Activated naive CD8-positive, alpha-beta T cell treated with anti-CD3 and anti-CD28 coated beads, Interleukin-2, amount 10 ng/mL, durations not matched to agents 7 days and 5 days (primary cell): Measurements from ENCODE around the gene USP13. TPM values are rescaled to one million over a fixed set of nuclear protein-coding genes. Genes with fewer than 3 reads are reported as not detected.
"Not testable (repeated sequence)": the region's sequence is repeated elsewhere in the genome, so short reads cannot be mapped to it uniquely, and the experiment has no call there.

Experiments
- ATAC-seq: fragments of 150-1000 bp; cut with Tn5 transposase; one replicate; pipeline ENCODE4 v1.10.0; 2021; ENCODE audit warnings: low read depth, moderate library complexity
- POLR2A ChIA-PET: fragments of 350-600 bp; sonication (Branson Sonifier 250); formaldehyde crosslinking; loops from one replicate; lab custom pipeline; 2021; ENCODE audit warnings: antibody characterized with exemption; lab: Charles Lee
- DNase-seq: peaks from one replicate; pipeline ENCODE4 v3.0.0; 2021
- H3K27ac Mint-ChIP-seq: one replicate; pipeline ENCODE4 v1.8.0; 2022; ENCODE audit warnings: mild to moderate bottlenecking, mixed read lengths
- H3K27me3 Mint-ChIP-seq: one replicate; pipeline ENCODE4 v1.8.0; 2022; ENCODE audit warnings: mild to moderate bottlenecking, moderate library complexity, mixed read lengths
- H3K36me3 Mint-ChIP-seq: one replicate; pipeline ENCODE4 v1.8.0; 2021; ENCODE audit warnings: mild to moderate bottlenecking, mixed read lengths
- H3K4me1 Mint-ChIP-seq: one replicate; pipeline ENCODE4 v1.8.0; 2021; ENCODE audit warnings: mixed read lengths
- H3K4me3 Mint-ChIP-seq: one replicate; pipeline ENCODE4 v1.8.0; 2022; ENCODE audit warnings: mild to moderate bottlenecking, moderate library complexity, mixed read lengths
- H3K9me3 Mint-ChIP-seq: one replicate; pipeline ENCODE4 v1.8.0; 2021; ENCODE audit warnings: mixed read lengths
- total RNA-seq, 2 experiments: library from RNA; stranded (reverse); gene quantifications; one replicate each; pipeline ENCODE4 v1.2.3, GENCODE V29; 2021

Gene USP13
- total RNA-seq, 2 experiments from 2014 or later: 7.1 to 8.4 TPM

- Mint-ChIP-seq H3K36me3 (peaks cover 10% of the 10 kb centered on the region), H3K27me3 (no peaks in the 10 kb centered on the region), H3K4me1 (peaks cover 11% of the 10 kb centered on the region), H3K9me3 (no peaks in the 10 kb centered on the region), H3K4me3 (no peak overlapping the region), H3K27ac (no peak overlapping the region)
- DNase-seq (no peak), ATAC-seq (no peak)
- POLR2A ChIA-PET: no interaction called here
These were observed 119.0 kb downstream of the USP13 start for GRCh38 chr3:179771797-179772196.

DNA sequence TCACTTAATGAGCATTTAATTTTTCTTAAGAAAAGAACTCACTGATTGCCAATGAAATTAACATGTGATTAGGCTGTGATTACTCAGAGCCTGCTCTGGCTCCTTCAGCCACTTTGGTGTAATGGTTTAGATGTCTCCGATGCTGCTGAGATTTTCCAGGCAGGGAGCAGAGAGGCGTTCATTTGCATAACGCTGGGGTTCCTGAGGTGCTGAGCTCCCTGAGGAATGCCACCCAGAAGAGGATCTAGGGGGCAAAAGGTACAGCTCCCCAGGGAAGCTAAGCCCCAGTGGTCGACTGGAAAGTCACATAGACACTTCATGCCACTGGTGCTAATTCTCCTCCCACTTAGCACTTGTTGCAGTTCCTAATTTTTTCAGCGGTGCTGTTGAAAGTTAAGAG, 119.5 kb downstream of the USP13 start:
- H3K27me3 Mint-ChIP-seq: no peaks in the 10 kb centered on the region
- POLR2A ChIA-PET: no interaction called here
- no peak for ATAC-seq
- H3K4me3 Mint-ChIP-seq: no peak overlapping the region
- no peaks in the 10 kb centered on the region for H3K9me3 Mint-ChIP-seq
- H3K4me1 Mint-ChIP-seq: peaks cover 11% of the 10 kb centered on the region
- H3K36me3 Mint-ChIP-seq: peaks cover 7% of the 10 kb centered on the region
- H3K27ac Mint-ChIP-seq: no peak overlapping the region
- no peak for DNase-seq

DNA sequence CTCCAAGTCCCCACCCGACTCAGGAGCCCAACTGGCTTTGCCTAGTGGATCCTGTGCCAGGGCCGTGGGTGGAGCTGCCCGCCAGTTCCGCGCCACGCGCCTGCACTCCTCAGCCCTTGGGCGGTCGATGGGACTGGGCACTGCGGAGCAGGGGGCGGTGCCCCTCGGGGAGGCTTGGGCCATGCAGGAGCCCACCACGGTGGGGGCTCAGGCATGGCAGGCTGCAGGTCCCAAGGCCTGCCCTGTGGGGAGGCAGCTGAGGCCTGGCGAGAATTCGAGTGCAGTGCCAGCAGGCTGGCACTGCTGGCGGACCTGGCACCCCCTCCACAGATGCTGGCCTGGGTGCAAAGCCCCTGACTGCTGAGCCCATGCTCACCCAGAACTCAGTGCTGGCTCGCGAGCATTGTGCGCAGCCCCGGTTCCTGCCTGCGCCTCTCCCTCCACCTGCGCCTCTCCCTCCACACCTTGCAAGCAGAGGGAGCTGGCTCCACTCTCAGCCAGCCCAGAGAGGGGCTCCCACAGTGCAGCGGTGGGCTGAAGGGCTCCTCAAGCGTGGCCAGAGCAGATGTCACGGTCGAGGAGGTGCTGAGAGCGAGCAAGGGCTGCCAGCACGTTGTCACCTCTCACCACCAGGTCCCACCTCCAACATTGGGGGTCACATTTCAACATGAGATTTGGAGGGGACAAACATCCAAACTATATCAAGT, 122.7 kb downstream of the USP13 start:
- POLR2A ChIA-PET: no interaction called here
- peaks cover 7% of the 10 kb centered on the region for H3K36me3 Mint-ChIP-seq
- H3K27ac Mint-ChIP-seq: no peak overlapping the region

GRCh38 chr3:179782841-179783240, 130.0 kb downstream of the USP13 start:
- H3K4me3 Mint-ChIP-seq, POLR2A ChIA-PET, H3K36me3 Mint-ChIP-seq, DNase-seq, H3K4me1 Mint-ChIP-seq, H3K27ac Mint-ChIP-seq, H3K9me3 Mint-ChIP-seq, H3K27me3 Mint-ChIP-seq, ATAC-seq: not testable (repeated sequence)

More for the DNA sequence above, 122.7 kb downstream of the USP13 start:
- DNase-seq (no peak), ATAC-seq (no peak)
- Mint-ChIP-seq H3K27me3 (no peaks in the 10 kb centered on the region), H3K4me3 (no peak overlapping the region), H3K4me1 (peaks cover 5% of the 10 kb centered on the region), H3K9me3 (peaks cover 3% of the 10 kb centered on the region)

DNA sequence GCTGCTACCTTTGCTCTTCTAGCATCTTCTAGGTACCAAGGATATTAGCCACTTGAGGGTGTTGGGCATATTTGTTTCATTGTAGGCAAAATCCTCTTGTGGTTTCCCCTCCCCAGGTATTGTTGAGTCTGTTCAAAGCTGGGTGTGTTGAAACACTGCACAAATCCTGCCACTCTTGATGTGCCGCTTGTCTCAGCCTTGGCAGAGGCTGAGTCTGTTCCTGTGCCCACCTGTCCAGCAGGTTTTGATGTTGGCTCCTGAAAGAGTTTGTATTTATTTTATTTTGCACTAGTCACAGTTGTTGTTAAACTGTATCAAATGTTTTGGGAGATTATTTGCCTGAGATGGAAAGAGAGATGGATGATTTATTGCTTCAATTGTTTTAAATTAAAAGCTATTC, 136.2 kb downstream of the USP13 start:
- Mint-ChIP-seq H3K27me3 (no peaks in the 10 kb centered on the region), H3K4me3 (no peak overlapping the region), H3K36me3 (no peaks in the 10 kb centered on the region), H3K9me3 (no peaks in the 10 kb centered on the region), H3K4me1 (no peaks in the 10 kb centered on the region), H3K27ac (no peak overlapping the region)
- ATAC-seq (no peak), DNase-seq (no peak)
- POLR2A ChIA-PET: no interaction called here

- Mint-ChIP-seq H3K27me3 (no peaks in the 10 kb centered on the region), H3K36me3 (no peaks in the 10 kb centered on the region), H3K4me3 (no peak overlapping the region), H3K9me3 (no peaks in the 10 kb centered on the region), H3K4me1 (peaks cover 2% of the 10 kb centered on the region), H3K27ac (no peak overlapping the region)
- DNase-seq: no peak
- POLR2A ChIA-PET: no interaction called here
- no peak for ATAC-seq
These were observed 139.0 kb downstream of the USP13 start for GRCh38 chr3:179791793-179792192.

DNA sequence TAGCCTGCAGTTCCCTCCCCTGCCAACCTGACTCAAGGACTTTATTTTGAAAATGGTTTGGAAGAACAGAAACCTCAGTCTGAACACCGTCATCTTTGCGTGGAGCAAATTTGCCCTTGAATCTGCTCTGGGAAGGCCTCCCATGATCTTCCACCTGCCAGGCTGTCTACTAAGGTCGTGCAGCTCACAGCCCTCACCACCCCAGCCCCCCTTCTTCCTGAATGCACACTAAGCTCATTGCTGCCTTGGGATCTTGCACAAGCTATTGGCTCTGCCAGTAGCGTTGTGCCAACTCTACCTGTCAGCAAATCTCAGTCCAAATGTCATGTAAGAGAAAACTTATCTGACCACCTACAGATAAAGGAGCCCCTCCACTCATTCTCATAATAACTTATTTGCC, 141.5 kb downstream of the USP13 start:
- Mint-ChIP-seq H3K4me3 (no peak overlapping the region), H3K4me1 (peaks cover 2% of the 10 kb centered on the region), H3K27me3 (no peaks in the 10 kb centered on the region), H3K27ac (no peak overlapping the region), H3K36me3 (no peaks in the 10 kb centered on the region), H3K9me3 (no peaks in the 10 kb centered on the region)
- ATAC-seq: no peak
- DNase-seq: no peak
- POLR2A ChIA-PET: no interaction called here

- POLR2A ChIA-PET: interaction anchor here (0.6 kb wide), 1 partner anchor 13 kb away, joined by 3 read pairs; no protein-coding TSS in a partner anchor
- Mint-ChIP-seq H3K36me3 (no peaks in the 10 kb centered on the region), H3K27ac (no peak overlapping the region), H3K4me3 (no peak overlapping the region), H3K27me3 (no peaks in the 10 kb centered on the region), H3K4me1 (peaks cover 2% of the 10 kb centered on the region), H3K9me3 (no peaks in the 10 kb centered on the region)
- no peak for ATAC-seq
- no peak for DNase-seq
These were observed 143.6 kb downstream of the USP13 start for GRCh38 chr3:179796421-179796820.

GRCh38 chr3:179797192-179797591, 144.4 kb downstream of the USP13 start:
- Mint-ChIP-seq H3K27ac (no peak overlapping the region), H3K9me3 (no peaks in the 10 kb centered on the region), H3K4me1 (peaks cover 2% of the 10 kb centered on the region), H3K4me3 (no peak overlapping the region), H3K36me3 (no peaks in the 10 kb centered on the region), H3K27me3 (no peaks in the 10 kb centered on the region)
- no peak for DNase-seq
- POLR2A ChIA-PET: no interaction called here
- no peak for ATAC-seq

DNA sequence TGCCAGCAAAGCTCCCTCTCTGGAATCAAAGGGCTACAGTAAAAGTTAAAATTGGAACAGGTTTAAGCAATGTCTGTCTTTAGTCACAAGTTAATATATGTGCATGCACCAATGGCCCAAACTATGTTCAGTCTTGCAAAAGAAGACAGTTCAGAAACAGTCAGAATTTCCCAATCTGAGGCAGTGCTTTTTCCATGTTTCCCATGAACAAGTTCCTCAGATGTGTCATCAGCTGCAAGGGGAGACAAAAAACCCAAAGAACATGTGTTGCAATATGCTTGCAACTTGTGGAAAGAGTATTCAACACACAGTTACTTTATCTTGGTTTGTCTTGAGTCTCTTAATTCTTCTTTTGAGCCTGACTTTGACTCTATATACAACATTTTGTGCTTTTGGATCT, 148.4 kb downstream of the USP13 start:
- Mint-ChIP-seq H3K9me3 (no peaks in the 10 kb centered on the region), H3K4me1 (peaks cover 5% of the 10 kb centered on the region), H3K36me3 (no peaks in the 10 kb centered on the region), H3K27ac (no peak overlapping the region), H3K4me3 (no peak overlapping the region), H3K27me3 (peaks cover 7% of the 10 kb centered on the region)
- ATAC-seq (no peak), DNase-seq (no peak)
- POLR2A ChIA-PET: no interaction called here

- no peak overlapping the region for H3K27ac Mint-ChIP-seq
- ATAC-seq (no peak), DNase-seq (no peak)
- H3K9me3 Mint-ChIP-seq: no peaks in the 10 kb centered on the region
- no peak overlapping the region for H3K4me3 Mint-ChIP-seq
- POLR2A ChIA-PET: no interaction called here
- H3K27me3 Mint-ChIP-seq: peaks cover 7% of the 10 kb centered on the region
- H3K4me1 Mint-ChIP-seq: peaks cover 3% of the 10 kb centered on the region
- no peaks in the 10 kb centered on the region for H3K36me3 Mint-ChIP-seq
These were observed 149.0 kb downstream of the USP13 start for GRCh38 chr3:179801856-179802255.

GRCh38 chr3:179806177-179806576, 153.3 kb downstream of the USP13 start:
- Mint-ChIP-seq H3K36me3 (no peaks in the 10 kb centered on the region), H3K4me3 (no peak overlapping the region), H3K9me3 (no peaks in the 10 kb centered on the region), H3K27me3 (peaks cover 7% of the 10 kb centered on the region), H3K27ac (no peak overlapping the region), H3K4me1 (peaks cover 3% of the 10 kb centered on the region)
- ATAC-seq (no peak), DNase-seq (no peak)
- POLR2A ChIA-PET: no interaction called here

DNA sequence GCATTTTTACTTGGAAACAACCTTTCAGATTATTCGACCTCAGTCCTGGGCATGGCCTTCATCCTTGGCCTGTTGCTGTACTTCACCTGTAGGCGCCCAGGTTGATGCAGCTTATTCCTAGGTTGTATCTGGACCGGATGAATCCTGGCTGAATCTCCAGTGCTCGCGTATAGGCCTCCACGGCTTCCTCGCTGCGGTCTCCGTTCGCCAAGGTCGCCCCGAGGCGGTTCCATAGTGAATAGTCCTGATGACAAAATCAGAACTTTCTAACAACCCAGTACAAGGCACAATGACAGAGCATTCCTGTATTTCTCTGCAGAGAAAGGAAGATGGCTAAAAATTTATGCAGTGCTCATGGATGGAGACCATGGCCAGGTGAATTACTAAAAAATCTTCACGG, 154.7 kb downstream of the USP13 start:
- Mint-ChIP-seq H3K36me3 (no peaks in the 10 kb centered on the region), H3K9me3 (no peaks in the 10 kb centered on the region), H3K4me3 (no peak overlapping the region), H3K27ac (no peak overlapping the region), H3K4me1 (peaks cover 5% of the 10 kb centered on the region), H3K27me3 (peaks cover 7% of the 10 kb centered on the region)
- POLR2A ChIA-PET: no interaction called here
- DNase-seq (no peak), ATAC-seq (no peak)

- POLR2A ChIA-PET: interaction anchor here (0.6 kb wide), 1 partner anchor 13 kb away, joined by 3 read pairs; no protein-coding TSS in a partner anchor
- no peaks in the 10 kb centered on the region for H3K36me3 Mint-ChIP-seq
- no peak overlapping the region for H3K27ac Mint-ChIP-seq
- H3K4me1 Mint-ChIP-seq: peaks cover 2% of the 10 kb centered on the region
- DNase-seq (no peak), ATAC-seq (no peak)
- H3K4me3 Mint-ChIP-seq: no peak overlapping the region
- no peaks in the 10 kb centered on the region for H3K9me3 Mint-ChIP-seq
- peaks cover 2% of the 10 kb centered on the region for H3K27me3 Mint-ChIP-seq
These were observed 156.8 kb downstream of the USP13 start for GRCh38 chr3:179809639-179810038.
